Activated naive CD4-positive, alpha-beta T cell treated with anti-CD3 and anti-CD28 coated beads for 36 hours (primary cell): Measurements from ENCODE around the gene TLE2. TPM values are rescaled to one million over a fixed set of nuclear protein-coding genes. Genes with fewer than 3 reads are reported as not detected.

Experiments
- CTCF ChIA-PET: fragments of 350-600 bp; sonication (Branson Sonifier 250); formaldehyde crosslinking; loops from one replicate; lab custom pipeline; 2021; ENCODE audit warnings: antibody characterized with exemption; lab: Charles Lee
- DNase-seq: peaks from one replicate; pipeline ENCODE4 v3.0.0-alpha.2; 2020
- H3K27ac Mint-ChIP-seq: one replicate; pipeline ENCODE4 v1.8.0; 2021; ENCODE audit warnings: mild to moderate bottlenecking, mixed read lengths
- H3K27me3 Mint-ChIP-seq: one replicate; pipeline ENCODE4 v1.8.0; 2021; ENCODE audit warnings: low read depth, mixed read lengths
- H3K36me3 Mint-ChIP-seq: one replicate; pipeline ENCODE4 v1.8.0; 2021; ENCODE audit warnings: low read depth, mixed read lengths
- H3K4me1 Mint-ChIP-seq: one replicate; pipeline ENCODE4 v1.8.0; 2021; ENCODE audit warnings: low read depth, mixed read lengths
- H3K4me3 Mint-ChIP-seq: one replicate; pipeline ENCODE4 v1.8.0; 2021; ENCODE audit warnings: mild to moderate bottlenecking, moderate library complexity, mixed read lengths
- H3K9me3 Mint-ChIP-seq: one replicate; pipeline ENCODE4 v1.8.0; 2021; ENCODE audit warnings: mixed read lengths
- intact Hi-C: fragments of 100-400 bp; cut with micrococcal nuclease; formaldehyde crosslinking; loops from one replicate; pipeline ENCODE4 v1.15.1; 2023
- total RNA-seq, 2 experiments: library from RNA; stranded (reverse); gene quantifications; one replicate each; pipeline ENCODE4 v1.2.3, GENCODE V29; 2021

TLE2 gene
- total RNA-seq, 2 experiments from 2014 or later = 6.5 to 7.2 TPM

GRCh38 chr19:2949939-2950285, 79.2 kb downstream of the TLE2 start:
- Mint-ChIP-seq H3K9me3 (no peaks in the 10 kb centered on the region), H3K4me3 (peak overlapping the region; percentile 96), H3K27ac (peak overlapping the region; percentile 96), H3K27me3 (no peaks in the 10 kb centered on the region), H3K4me1 (peaks cover 29% of the 10 kb centered on the region), H3K36me3 (peaks cover 6% of the 10 kb centered on the region)
- intact Hi-C loops = loop anchor here (1.0 to 5.0 kb wide), 9 partner anchors 27 to 235 kb away; partner anchors contain the start of genes NCLN, THOP1, TLE5 and TLE6
- DNase-seq = no peak
- CTCF ChIA-PET = interaction anchor here (0.6 to 3.7 kb wide), 12 partner anchors 12 to 301 kb away, joined by 3 to 21 read pairs (median 4); no protein-coding TSS in a partner anchor

Other genes with a start within 250 kb of the TLE2 start
- 10 to 100 TPM; 44.3 to 44.6 TPM for gene SGTA, start 246.0 kb downstream of the TLE2 start, total RNA-seq
- 100 to 1,000 TPM; 113 TPM for gene THOP1, start 243.8 kb downstream of the TLE2 start, total RNA-seq
- gene ZNF554, start 209.4 kb downstream of the TLE2 start, total RNA-seq = 1 to 10 TPM; 1.2 to 1.4 TPM
- 1 to 10 TPM; 1.7 to 3.0 TPM for gene ZNF555, start 187.8 kb downstream of the TLE2 start, total RNA-seq
- gene ZNF556, start 161.9 kb downstream of the TLE2 start, total RNA-seq = not detected
- 1 to 10 TPM; 3.9 to 4.7 TPM for gene ZNF57, start 128.4 kb downstream of the TLE2 start, total RNA-seq
- 1 to 10 TPM; 3.7 to 3.9 TPM for gene ZNF77, start 84.3 kb downstream of the TLE2 start, total RNA-seq
- 1 to 10 TPM in 1 of 2 experiments, under 1 TPM in 1; 0.52 to 1.6 TPM for gene TLE6, start 51.7 kb downstream of the TLE2 start, total RNA-seq
- gene TLE5, start 33.2 kb upstream of the TLE2 start, total RNA-seq = 100 to 1,000 TPM; 326 to 354 TPM
- 10 to 100 TPM; 10.9 to 11.2 TPM for gene GNA11, start 65.1 kb upstream of the TLE2 start, total RNA-seq
- gene GNA15, start 106.8 kb upstream of the TLE2 start, total RNA-seq = 10 to 100 TPM; 26.6 to 28.4 TPM
- 10 to 100 TPM; 22.4 to 24.1 TPM for gene S1PR4, start 149.5 kb upstream of the TLE2 start, total RNA-seq
- gene NCLN, start 156.7 kb upstream of the TLE2 start, total RNA-seq = 10 to 100 TPM; 38.4 to 42.9 TPM
- not detected for gene CELF5, start 195.4 kb upstream of the TLE2 start, total RNA-seq